ENCODE results near the gene TRIM65. TPM values are rescaled to one million over a fixed set of nuclear protein-coding genes. Genes with fewer than 3 reads are reported as not detected.

TRIM65 gene
- total and polyA plus RNA-seq, 2 of the 4 experiments (the other 2 are of a cell fraction) = 7.9 to 10.6 TPM

- no peak overlapping the region for H2AK9ac ChIP-seq (replicated peaks; ENCODE audit: low read depth, low read length, poor library complexity)
- no peak overlapping the region for H3K23ac ChIP-seq (ENCODE audit: low read depth, low read length)
- H3K27me3 ChIP-seq (ENCODE audit: control insufficient read depth, insufficient read depth, low read length) = no peaks in the 10 kb centered on the region; the same call in 1 of the 2 replicates
- H2AFZ ChIP-seq (replicated peaks; ENCODE audit: low read length, poor library complexity) = peak overlapping the region; percentile 32
- POLR2A ChIA-PET (ENCODE audit: unreplicated experiment) = interaction anchor here (0.6 kb wide), 1 partner anchor 17 kb away, joined by 4 read pairs; no protein-coding TSS in a partner anchor
- H4K20me1 ChIP-seq (ENCODE audit: insufficient read depth, low read length) = peaks cover 10% of the 10 kb centered on the region; the same call in 1 of the 2 replicates
- H2BK20ac ChIP-seq (ENCODE audit: low read depth, low read length) = no peak overlapping the region
- H3K4me3 ChIP-seq (ENCODE audit: insufficient read depth, low read depth, low read length) = no peak overlapping the region
- H3K36me3 ChIP-seq (ENCODE audit: control insufficient read depth, insufficient read depth, low read length) = peaks cover 6% of the 10 kb centered on the region; the same call in 1 of the 2 replicates
- H3K9me1 ChIP-seq (ENCODE audit: insufficient read depth, low read length) = peaks cover 6% of the 10 kb centered on the region
- H3K79me1 ChIP-seq (ENCODE audit: low read depth in 1 of 2, low read length in 2 of 2) = peaks cover 0 to 36% of the 10 kb centered on the region in 2 experiments; a peak in 3 of 4 replicates
- CTCF ChIA-PET = interaction anchor here (1.5 kb wide), 1 partner anchor 20 kb away, joined by 9 read pairs; the partner anchor contains the start of gene WBP2
- dilution Hi-C loops (cut with HindIII; ENCODE audit: low sequenced_read_pairs, unreplicated experiment) (no loop called here), intact Hi-C loops (cut with micrococcal nuclease) (loop anchor here (10.0 kb wide), 1 partner anchor 91 kb away; the partner anchor contains the start of gene UNK), in situ Hi-C loops (cut with MboI; ENCODE audit: low sequenced_read_pairs) (no loop called here)
- H3K18ac ChIP-seq (ENCODE audit: low read depth, low read length) = no peak overlapping the region
- H2BK15ac ChIP-seq (ENCODE audit: low read depth, low read length) = no peak overlapping the region
- WGBS, 2 experiments (ENCODE audit: extremely low coverage in 2 of 2, insufficient read length in 1 of 2) = 84% methylated on average over 5 of the region's 18 CpGs; no CpG with 5 or more reads in 1 of the 2 experiments
- no peak for ATAC-seq (ENCODE audit: low read depth)
- no peak overlapping the region for H3K4me2 ChIP-seq (ENCODE audit: low read depth, low read length)
- no peak overlapping the region for H4K91ac ChIP-seq (ENCODE audit: insufficient read depth, low read depth, low read length)
- TF ChIP-seq RFX5 (IDR thresholded peaks at IDR 0.05; ENCODE audit: low read depth, low read length) = no peak
- no peak for TF ChIP-seq SMC3 (IDR thresholded peaks at IDR 0.05; ENCODE audit: low read depth, low read length)
- TF ChIP-seq POLR2A (IDR thresholded peaks at IDR 0.05; ENCODE audit: low read depth, low read length) = no peak
- no peak for TF ChIP-seq NFE2L2 (IDR thresholded peaks at IDR 0.05; ENCODE audit: low read depth, low read length)
- no peak for TF ChIP-seq MAFK (IDR thresholded peaks at IDR 0.05; ENCODE audit: low read depth, low read length)
- TF ChIP-seq CHD1 (IDR thresholded peaks at IDR 0.05; ENCODE audit: low read depth, low read length) = no peak
- H3K56ac ChIP-seq (ENCODE audit: extremely low read depth, insufficient read depth, low read length) = no peak overlapping the region
- no peak overlapping the region for H2BK120ac ChIP-seq (ENCODE audit: low read depth, low read length)
- H4K5ac ChIP-seq (ENCODE audit: low read depth, low read length) = no peak overlapping the region
- no peak overlapping the region for H4K8ac ChIP-seq (ENCODE audit: low read depth in 2 of 2, low read length in 2 of 2)
- H3K4me1 ChIP-seq (ENCODE audit: control insufficient read depth, insufficient read depth, low read length) = peaks cover 29% of the 10 kb centered on the region
- no peak overlapping the region for H3K4ac ChIP-seq (ENCODE audit: low read depth, low read length)
- no peaks in the 10 kb centered on the region for H3K9me3 ChIP-seq (ENCODE audit: control insufficient read depth, insufficient read depth, low read length)
- no peak overlapping the region for H3K9ac ChIP-seq (ENCODE audit: low read depth, low read length)
- H2BK5ac ChIP-seq (ENCODE audit: low read depth, low read length, poor library complexity, severe bottlenecking) = no peak overlapping the region
- H3K27ac ChIP-seq (ENCODE audit: insufficient read depth, low read length) = no peak overlapping the region
- DNase-seq = no peak
- peak overlapping the region; percentile 66; the same call in 1 of the 2 replicates for H2AK5ac ChIP-seq (ENCODE audit: low read depth, low read length)
- H3K14ac ChIP-seq (replicated peaks; ENCODE audit: low read depth, low read length) = no peak overlapping the region
- no TSS peak for BruUV-seq (replicated peaks)
Measured at GRCh38 chr17:75875182-75875939, 21.4 kb downstream of the TRIM65 start.

Data from IMR-90 (cell line).